Kidney capillary endothelial cell (primary cell): ENCODE data around the gene MAML2.
"Not testable (repeated sequence)": the region's sequence is repeated elsewhere in the genome, so short reads cannot be mapped to it uniquely, and the experiment has no call there.

Source experiments
- DNase-seq: peaks from one replicate; pipeline ENCODE4 v3.0.0-alpha.2; 2018; ENCODE audit warnings: low spot score

MAML2 gene

GRCh38 chr11:96271352-96271751, 71.6 kb downstream of the MAML2 start:
- DNase-seq, result not testable (repeated sequence)

- DNase-seq, result not testable (repeated sequence)
Observed at GRCh38 chr11:96268527-96268926, 74.5 kb downstream of the MAML2 start.

GRCh38 chr11:96267496-96268032, 75.4 kb downstream of the MAML2 start:
- DNase-seq, result no peak

GRCh38 chr11:96267001-96267495, 75.9 kb downstream of the MAML2 start:
- no peak for DNase-seq

DNA sequence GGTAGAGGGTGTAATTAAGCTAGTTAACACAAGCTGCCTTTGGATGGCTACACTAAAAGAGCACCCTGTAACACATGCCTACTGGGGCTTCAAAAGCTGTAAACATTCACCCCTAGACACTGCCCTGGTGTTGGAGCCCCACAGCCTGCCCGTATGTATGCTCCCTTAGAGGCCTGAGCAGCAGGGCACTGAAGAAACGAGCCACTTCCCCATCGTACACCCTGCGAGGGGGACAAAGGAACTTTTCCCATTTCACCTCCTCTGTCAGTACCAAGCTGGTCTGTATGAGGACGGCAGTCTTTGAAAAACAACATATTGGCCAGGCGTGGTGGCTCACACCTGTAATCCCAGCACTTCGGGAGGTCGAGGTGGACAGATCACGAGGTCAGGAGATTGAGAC, 77.0 kb downstream of the MAML2 start:
- DNase-seq, result no peak

GRCh38 chr11:96265220-96265737, 77.7 kb downstream of the MAML2 start:
- DNase-seq, result no peak

DNA sequence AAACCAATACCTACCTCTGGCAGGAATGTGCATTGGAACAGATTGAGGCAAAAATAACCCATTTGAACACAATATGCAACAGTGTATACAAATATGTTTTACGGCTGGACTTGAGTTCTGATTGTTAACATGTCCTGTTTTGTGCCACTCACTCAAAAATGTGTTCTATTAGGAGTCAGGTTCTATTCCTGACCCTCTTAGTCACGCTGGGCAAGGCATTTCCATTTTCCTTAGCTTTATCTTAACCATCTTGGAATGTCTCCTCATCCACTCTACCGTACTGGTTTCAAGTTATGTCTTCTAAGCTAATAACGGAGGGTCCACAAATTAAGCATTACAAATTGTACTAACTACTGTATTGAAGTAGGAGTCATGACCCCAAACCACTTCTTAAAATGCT, 78.6 kb downstream of the MAML2 start:
- DNase-seq, result no peak

GRCh38 chr11:96263238-96263763, 79.7 kb downstream of the MAML2 start:
- DNase-seq, result no peak

GRCh38 chr11:96260532-96260931, 82.5 kb downstream of the MAML2 start:
- no peak for DNase-seq

DNA sequence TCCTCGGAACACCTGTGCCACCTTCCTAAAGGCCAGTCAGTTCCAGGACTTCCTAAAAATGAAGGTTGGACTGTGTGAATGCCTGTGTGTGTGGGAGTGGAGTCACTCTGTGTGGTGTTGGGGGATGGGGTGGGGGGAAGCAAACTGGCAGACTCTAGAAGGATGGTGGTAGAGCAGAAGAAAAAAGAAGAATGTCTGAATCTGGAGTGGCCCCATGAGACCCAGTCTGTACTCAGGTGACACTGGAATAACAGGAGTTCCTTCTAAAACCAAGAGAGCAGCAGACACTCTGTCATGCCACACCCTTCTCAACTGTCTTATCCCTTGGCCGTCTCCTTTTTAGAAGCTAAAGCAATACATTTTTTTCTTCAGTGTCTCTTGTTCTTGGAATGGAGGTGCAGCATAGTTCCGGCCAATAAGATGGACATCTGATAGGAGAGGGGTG, 82.9 kb downstream of the MAML2 start:
- DNase-seq, result no peak

DNA sequence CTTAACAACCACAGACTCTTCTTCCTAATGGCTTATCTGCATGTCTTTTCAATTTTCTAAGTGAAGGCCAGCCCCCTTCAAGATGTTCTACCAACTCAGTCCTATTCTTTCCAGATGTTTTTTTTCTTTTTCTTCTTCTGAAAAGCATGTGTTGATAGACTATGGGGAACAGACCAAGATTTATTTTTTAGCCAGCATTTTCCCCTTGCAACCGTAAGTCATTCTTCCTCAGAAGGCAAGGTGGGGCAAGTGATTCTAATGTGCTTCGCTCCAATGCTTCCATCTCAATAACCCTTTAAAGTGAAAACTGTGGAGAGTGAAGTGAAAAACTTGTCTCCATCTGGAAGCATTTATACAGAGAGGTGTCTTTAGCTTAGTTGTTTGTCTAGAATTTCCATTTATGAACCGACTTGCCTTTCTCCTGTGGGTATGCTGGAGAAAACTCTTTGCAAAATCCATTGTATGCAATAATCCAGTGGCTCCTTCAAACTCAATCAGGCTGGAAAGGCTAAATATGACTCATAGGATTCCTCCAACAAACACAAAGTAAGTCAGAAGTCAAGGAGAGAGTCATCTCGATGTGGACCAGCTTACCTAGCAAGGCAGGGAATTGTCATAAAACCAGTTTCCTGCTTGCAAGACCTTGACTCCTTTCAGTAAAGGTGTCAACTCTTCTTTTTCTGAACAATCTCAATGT, 83.7 kb downstream of the MAML2 start:
- DNase-seq, result peak; percentile 85

GRCh38 chr11:96257972-96258934, 84.7 kb downstream of the MAML2 start:
- DNase-seq, result no peak

- no peak for DNase-seq
Observed at GRCh38 chr11:96257036-96257435, 86.0 kb downstream of the MAML2 start.

GRCh38 chr11:96256215-96257011, 86.6 kb downstream of the MAML2 start:
- no peak for DNase-seq

GRCh38 chr11:96254854-96255253, 88.1 kb downstream of the MAML2 start:
- DNase-seq, result no peak

- DNase-seq, result peak; percentile 89
Observed at GRCh38 chr11:96254087-96254486, 88.9 kb downstream of the MAML2 start.

DNA sequence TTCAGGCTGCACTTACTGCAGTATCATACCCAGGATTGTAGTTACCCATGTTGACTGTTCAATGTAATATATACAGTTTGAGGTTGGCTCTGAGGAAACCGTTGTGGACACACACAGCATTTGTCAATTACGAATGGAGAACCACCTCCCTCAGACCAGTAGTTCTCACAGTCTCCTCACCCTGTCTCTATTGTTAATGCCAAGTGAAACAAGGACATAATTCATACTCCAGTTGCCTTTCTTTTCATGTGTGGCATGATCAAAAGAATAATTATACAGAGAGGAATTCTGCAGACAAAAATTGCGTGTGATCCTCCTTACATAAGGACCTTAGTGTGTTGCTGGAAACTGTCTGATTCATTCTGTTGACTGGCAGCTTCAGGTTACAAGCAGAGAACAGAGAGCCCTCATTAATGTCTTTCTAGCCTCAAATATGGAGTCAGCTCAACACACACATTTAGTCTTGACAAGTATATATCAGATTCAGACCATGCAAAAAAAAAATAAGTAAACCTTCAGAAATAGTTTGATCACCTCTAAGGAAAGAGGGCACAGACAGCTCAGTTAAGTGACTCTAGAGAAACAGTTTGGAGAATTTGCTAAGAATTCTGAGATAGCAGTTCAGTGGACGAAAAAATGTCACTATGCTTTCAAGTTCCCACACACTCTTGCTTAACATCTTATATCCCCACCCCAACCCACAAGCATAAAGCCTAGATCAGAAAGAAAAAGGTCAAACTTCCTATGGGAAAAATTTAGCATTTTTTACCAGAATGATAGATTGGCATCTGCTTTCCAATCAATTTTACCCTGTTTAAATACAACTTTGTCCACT, 96.1 kb downstream of the MAML2 start:
- DNase-seq, result no peak

GRCh38 chr11:96242971-96243647, 99.9 kb downstream of the MAML2 start:
- peak; percentile 92 for DNase-seq

GRCh38 chr11:96242191-96242847, 100.7 kb downstream of the MAML2 start:
- DNase-seq, result no peak
